SK-N-SH (cell line): ENCODE data around the gene SCUBE3. TPM values are rescaled to one million over a fixed set of nuclear protein-coding genes. Genes with fewer than 3 reads are reported as not detected.

Experiments used
- CTCF ChIA-PET: fragments of 300-600, 350-600 bp; formaldehyde crosslinking; extraction: SDS; loops from one replicate; lab custom pipeline; 2021; lab: Yijun Ruan, JAX
- POLR2A ChIA-PET: fragments of 350-600 bp; sonication (Branson Sonifier 250); formaldehyde crosslinking; extraction: SDS; loops from one replicate; lab custom pipeline; 2020; ENCODE audit warnings: antibody characterized with exemption, inconsistent platforms; lab: Yijun Ruan, JAX
- DNase-seq: peaks from one replicate; pipeline ENCODE4 v3.0.0; 2012
- H2AFZ ChIP-seq: fragments of 200-600 bp; sonication (generic); 2 replicates; pipeline ENCODE4 v1.8.1; 2016; ENCODE audit warnings: antibody characterized with exemption, mild to moderate bottlenecking, low read depth
- H3F3A ChIP-seq: fragments of 200-600 bp; sonication (generic); replicated peaks from 2 replicates; pipeline ENCODE3; 2016; ENCODE audit warnings: antibody characterized with exemption, mild to moderate bottlenecking; ENCODE audit not compliant: insufficient read depth
- H3K27ac ChIP-seq, 2 experiments: fragments of 200-500 bp in 1 of 2; fragments of 200-600 bp in 1 of 2; sonication (Bioruptor generic) in 1 of 2; sonication (generic), shearing (Covaris generic) in 1 of 2; 2 replicates each; pipeline versions ENCODE4 v1.5.1 to v1.6.1; 2014 to 2016; ENCODE audit warnings: low read depth in 2 of 2, inconsistent platforms in 1 of 2, low read length in 1 of 2, mild to moderate bottlenecking in 1 of 2, mixed read lengths in 1 of 2
- H3K27me3 ChIP-seq: fragments of 200-600 bp; sonication (generic), shearing (Covaris generic); 2 replicates; pipeline ENCODE4 v1.6.1; 2016; ENCODE audit warnings: mixed run types; ENCODE audit not compliant: insufficient read depth
- H3K36me3 ChIP-seq, 2 experiments: fragments of 200-500 bp in 1 of 2; fragments of 200-600 bp in 1 of 2; sonication (Bioruptor generic) in 1 of 2; sonication (generic) in 1 of 2; replicated peaks in 1 of 2; 2 replicates each; pipeline versions ENCODE3 to v1.5.1; 2014 to 2016; ENCODE audit warnings: low read length in 1 of 2, mild to moderate bottlenecking in 1 of 2; ENCODE audit not compliant: insufficient read depth in 2 of 2, control insufficient read depth in 1 of 2
- H3K4me1 ChIP-seq, 2 experiments: fragments of 200-500 bp in 1 of 2; fragments of 200-600 bp in 1 of 2; sonication (Bioruptor generic) in 1 of 2; sonication (generic), shearing (Covaris generic) in 1 of 2; 2 replicates each; pipeline versions ENCODE4 v1.5.1 to v1.6.1; 2014 to 2016; ENCODE audit warnings: low read depth in 1 of 2, low read length in 1 of 2, mixed run types in 1 of 2; ENCODE audit not compliant: insufficient read depth in 2 of 2, control insufficient read depth in 1 of 2
- H3K4me2 ChIP-seq: fragments of 200-600 bp; sonication (generic), shearing (Covaris generic); 2 replicates; pipeline ENCODE4 v1.6.1; 2017; ENCODE audit warnings: mixed run types
- H3K4me3 ChIP-seq, 2 experiments: fragments of 200-500 bp in 1 of 2; fragments of 200-600 bp in 1 of 2; sonication (Bioruptor generic) in 1 of 2; sonication (generic), shearing (Covaris generic) in 1 of 2; 2 replicates each; pipeline versions ENCODE4 v1.5.1 to v1.8.1; 2014 to 2016; ENCODE audit warnings: low read depth in 2 of 2, inconsistent platforms in 1 of 2, low read length in 1 of 2, mild to moderate bottlenecking in 1 of 2, mixed read lengths in 1 of 2, moderate library complexity in 1 of 2
- H3K79me2 ChIP-seq: fragments of 200-600 bp; sonication (generic); 2 replicates; pipeline ENCODE4 v1.8.1; 2017; ENCODE audit warnings: mild to moderate bottlenecking; ENCODE audit not compliant: insufficient read depth
- H3K9ac ChIP-seq: fragments of 200-600 bp; sonication (generic); 2 replicates; pipeline ENCODE4 v1.6.1; 2017; ENCODE audit warnings: mixed run types
- H3K9me2 ChIP-seq: fragments of 200-600 bp; sonication (generic); 2 replicates; pipeline ENCODE4 v1.6.1; 2017; ENCODE audit warnings: mixed run types
- H3K9me3 ChIP-seq: fragments of 200-600 bp; sonication (generic); 2 replicates; pipeline ENCODE4 v1.6.1; 2017; ENCODE audit warnings: mixed run types, mild to moderate bottlenecking, moderate library complexity
- H4K20me1 ChIP-seq: fragments of 200-600 bp; sonication (generic); 2 replicates; pipeline ENCODE4 v1.6.1; 2017; ENCODE audit warnings: mild to moderate bottlenecking, mixed run types; ENCODE audit not compliant: insufficient read depth
- EP300 ChIP-seq, 2 experiments: IDR thresholded peaks; 2 replicates each; pipeline versions ENCODE4 v1.4.0 to v1.6.1; 2012; ENCODE audit warnings: borderline replicate concordance in 1 of 2, low read depth in 1 of 2, low read length in 1 of 2
- FOSL2 ChIP-seq: IDR thresholded peaks from 2 replicates; pipeline ENCODE4 v1.4.0; 2012; ENCODE audit warnings: low read depth, mild to moderate bottlenecking, moderate library complexity, borderline replicate concordance
- FOXJ3 ChIP-seq: sonication (generic); formaldehyde crosslinking; IDR thresholded peaks from 2 replicates; pipeline ENCODE4 v1.5.1; 2020; ENCODE audit warnings: mild to moderate bottlenecking, missing genetic modification reagents
- MXI1 ChIP-seq: IDR thresholded peaks from 2 replicates; pipeline ENCODE4 v1.6.1; 2012; ENCODE audit warnings: mild to moderate bottlenecking, low read depth, low read length, improper control_type of control experiment
- NRF1 ChIP-seq: IDR thresholded peaks from 2 replicates; pipeline ENCODE4 v1.6.1; 2012; ENCODE audit warnings: low read depth, mild to moderate bottlenecking, low read length
- POLR2AphosphoS5 ChIP-seq: IDR thresholded peaks from 2 replicates; pipeline ENCODE4 v1.6.1; 2012; ENCODE audit warnings: low read depth, low read length
- RAD21 ChIP-seq: IDR thresholded peaks from 2 replicates; pipeline ENCODE4 v1.6.1; 2012; ENCODE audit warnings: mild to moderate bottlenecking, low read length
- RCOR1 ChIP-seq: fragments of 150-350 bp; IDR thresholded peaks from 2 replicates; pipeline ENCODE4 v1.6.1; 2017; ENCODE audit warnings: antibody characterized with exemption, low read length
- RXRA ChIP-seq: IDR thresholded peaks from 2 replicates; pipeline ENCODE4 v1.4.0; 2012; ENCODE audit warnings: low read depth, mild to moderate bottlenecking, borderline replicate concordance
- SIN3A ChIP-seq: IDR thresholded peaks from 2 replicates; pipeline ENCODE4 v1.6.1; 2012; ENCODE audit warnings: low read depth, mild to moderate bottlenecking, low read length, moderate library complexity, borderline replicate concordance
- SMC3 ChIP-seq: IDR thresholded peaks from 2 replicates; pipeline ENCODE4 v1.6.1; 2012; ENCODE audit warnings: low read depth, low read length, improper control_type of control experiment
- TAF1 ChIP-seq: IDR thresholded peaks from 2 replicates; pipeline ENCODE4 v1.6.1; 2012; ENCODE audit warnings: low read depth, mild to moderate bottlenecking, low read length, moderate library complexity, borderline replicate concordance
- WGBS: methylation state at CpG from one replicate; pipeline ENCODE4 v1.1.6; 2017; ENCODE audit warnings: low lambda C conversion rate; 5-methylcytosine and 5-hydroxymethylcytosine counted together
- polyA plus RNA-seq, 3 experiments: library from polyadenylated mRNA; depleted of rRNA; stranded (reverse); fragments of >200 nt; gene quantifications; 2 replicates each; pipeline ENCODE4 v1.2.3, GENCODE V29; 2012
- TF ChIP-seq, protein P1 (sequence below): fragments of 150-350 bp; IDR thresholded peaks from 2 replicates; pipeline ENCODE4 v1.6.1; 2016; ENCODE audit warnings: mild to moderate bottlenecking, low read depth, low read length
- TF ChIP-seq, protein P2 (sequence below): fragments of 150-350 bp; IDR thresholded peaks from 2 replicates; pipeline ENCODE4 v1.6.1; 2017; ENCODE audit warnings: antibody characterized with exemption, low read length, low read depth, borderline replicate concordance
- TF ChIP-seq, protein P3 (sequence below): fragments of 200-600 bp; sonication (generic); IDR thresholded peaks from 2 replicates; pipeline ENCODE4 v1.6.1; 2017; ENCODE audit warnings: antibody characterized with exemption, mild to moderate bottlenecking, moderate library complexity
- TF ChIP-seq, protein P4 (sequence below): IDR thresholded peaks from 2 replicates; pipeline ENCODE4 v1.4.0; 2012; ENCODE audit warnings: low read depth
- TF ChIP-seq, protein P5 (sequence below): IDR thresholded peaks from 2 replicates; pipeline ENCODE4 v1.4.0; 2012; ENCODE audit warnings: low read depth, borderline replicate concordance
- TF ChIP-seq, protein P6 (sequence below): IDR thresholded peaks from 2 replicates; pipeline ENCODE4 v1.4.0; 2012; ENCODE audit warnings: low read depth, borderline replicate concordance

SCUBE3 gene
- polyA plus RNA-seq, 1 of the 3 experiments (the other 2 are of a cell fraction) = 2.0 TPM

DNA sequence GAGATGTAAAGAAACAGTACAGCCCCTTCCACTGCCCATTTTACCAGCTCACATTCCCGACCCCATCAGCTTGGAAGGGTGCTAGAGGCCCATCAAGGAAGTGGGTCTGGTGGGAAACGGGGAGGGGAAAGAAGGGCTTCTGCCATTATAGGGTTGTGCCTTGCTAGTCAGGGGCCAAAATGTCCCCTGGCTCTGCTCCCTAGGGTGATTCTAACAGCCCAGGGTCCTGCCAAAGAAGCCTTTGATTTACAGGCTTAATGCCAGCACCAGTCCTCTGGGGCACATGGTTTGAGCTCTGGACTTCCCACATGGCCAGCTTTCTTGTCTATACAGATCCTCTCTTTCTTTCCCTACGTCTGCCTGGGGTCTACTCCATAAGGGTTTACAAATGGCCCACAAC is 35.2 kb downstream of the SCUBE3 start:
- ChIA-PET POLR2A (interaction anchor here (1.0 kb wide), 1 partner anchor 11 kb away, joined by 4 read pairs; the partner anchor contains the start of gene ZNF76), CTCF (interaction anchor here (4.9 to 14.0 kb wide), 2 partner anchors 8 to 103 kb away, joined by 37 to 148 read pairs; no protein-coding TSS in a partner anchor)
- Histone ChIP-seq H3K27me3 (no peaks in the 10 kb centered on the region), H4K20me1 (no peaks in the 10 kb centered on the region), H3K79me2 (peaks cover 37% of the 10 kb centered on the region), H3K4me3 (no peak overlapping the region), H3K9me3 (no peaks in the 10 kb centered on the region), H3K4me1 (peaks cover 12 to 14% of the 10 kb centered on the region in 2 experiments; a peak in 2 of 4 replicates), H3F3A (peaks cover 3% of the 10 kb centered on the region), H2AFZ (no peak overlapping the region), H3K27ac (no peak overlapping the region; a peak in 1 of 4 replicates), H3K9me2 (no peaks in the 10 kb centered on the region), H3K4me2 (no peak overlapping the region; the same call in 1 of the 2 replicates), H3K36me3 (peaks cover 14 to 15% of the 10 kb centered on the region in 2 experiments), H3K9ac (no peak overlapping the region)
- 98% methylated on average over 3 of the region's 3 CpGs for WGBS
- no peak for TF ChIP-seq NRF1
- no peak for DNase-seq

DNA sequence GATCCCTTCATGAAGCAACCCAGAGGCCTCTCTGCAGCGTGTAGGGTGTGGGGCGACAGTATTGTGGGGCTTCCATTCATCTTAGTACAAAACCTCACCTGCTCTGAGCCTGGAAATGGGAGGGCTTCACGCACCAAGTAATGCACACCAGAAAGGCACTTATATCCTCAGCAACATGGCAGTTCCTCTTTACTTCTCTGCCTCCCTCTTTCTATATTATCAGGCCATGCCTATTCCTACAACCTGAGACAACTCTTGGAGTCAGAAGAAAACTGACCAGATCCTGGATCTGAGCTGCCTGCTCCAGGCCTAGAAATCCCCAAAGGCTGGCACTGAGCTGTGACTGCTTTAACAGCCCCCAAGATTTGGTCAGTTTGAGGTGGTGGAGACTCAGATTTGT is 38.2 kb downstream of the SCUBE3 start:
- Histone ChIP-seq H3K27me3 (no peaks in the 10 kb centered on the region), H3K36me3 (peaks cover 7 to 10% of the 10 kb centered on the region in 2 experiments), H3K79me2 (peaks cover 49% of the 10 kb centered on the region), H3K9ac (no peak overlapping the region), H3K4me1 (peaks cover 12 to 14% of the 10 kb centered on the region in 2 experiments; a peak in 2 of 4 replicates), H3K9me2 (no peaks in the 10 kb centered on the region), H3K9me3 (no peaks in the 10 kb centered on the region), H3K27ac (no peak overlapping the region), H3K4me3 (no peak overlapping the region), H3K4me2 (no peak overlapping the region), H2AFZ (no peak overlapping the region), H3F3A (peaks cover 9% of the 10 kb centered on the region), H4K20me1 (no peaks in the 10 kb centered on the region)
- no peak for TF ChIP-seq RAD21
- TF ChIP-seq, protein P1, sequence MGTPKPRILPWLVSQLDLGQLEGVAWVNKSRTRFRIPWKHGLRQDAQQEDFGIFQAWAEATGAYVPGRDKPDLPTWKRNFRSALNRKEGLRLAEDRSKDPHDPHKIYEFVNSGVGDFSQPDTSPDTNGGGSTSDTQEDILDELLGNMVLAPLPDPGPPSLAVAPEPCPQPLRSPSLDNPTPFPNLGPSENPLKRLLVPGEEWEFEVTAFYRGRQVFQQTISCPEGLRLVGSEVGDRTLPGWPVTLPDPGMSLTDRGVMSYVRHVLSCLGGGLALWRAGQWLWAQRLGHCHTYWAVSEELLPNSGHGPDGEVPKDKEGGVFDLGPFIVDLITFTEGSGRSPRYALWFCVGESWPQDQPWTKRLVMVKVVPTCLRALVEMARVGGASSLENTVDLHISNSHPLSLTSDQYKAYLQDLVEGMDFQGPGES = no peak
- no peak for TF ChIP-seq SMC3
- TF ChIP-seq RCOR1 = no peak
- no peak for TF ChIP-seq TAF1
- TF ChIP-seq, protein P2, sequence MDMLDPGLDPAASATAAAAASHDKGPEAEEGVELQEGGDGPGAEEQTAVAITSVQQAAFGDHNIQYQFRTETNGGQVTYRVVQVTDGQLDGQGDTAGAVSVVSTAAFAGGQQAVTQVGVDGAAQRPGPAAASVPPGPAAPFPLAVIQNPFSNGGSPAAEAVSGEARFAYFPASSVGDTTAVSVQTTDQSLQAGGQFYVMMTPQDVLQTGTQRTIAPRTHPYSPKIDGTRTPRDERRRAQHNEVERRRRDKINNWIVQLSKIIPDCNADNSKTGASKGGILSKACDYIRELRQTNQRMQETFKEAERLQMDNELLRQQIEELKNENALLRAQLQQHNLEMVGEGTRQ = no peak
- TF ChIP-seq, protein P3, sequence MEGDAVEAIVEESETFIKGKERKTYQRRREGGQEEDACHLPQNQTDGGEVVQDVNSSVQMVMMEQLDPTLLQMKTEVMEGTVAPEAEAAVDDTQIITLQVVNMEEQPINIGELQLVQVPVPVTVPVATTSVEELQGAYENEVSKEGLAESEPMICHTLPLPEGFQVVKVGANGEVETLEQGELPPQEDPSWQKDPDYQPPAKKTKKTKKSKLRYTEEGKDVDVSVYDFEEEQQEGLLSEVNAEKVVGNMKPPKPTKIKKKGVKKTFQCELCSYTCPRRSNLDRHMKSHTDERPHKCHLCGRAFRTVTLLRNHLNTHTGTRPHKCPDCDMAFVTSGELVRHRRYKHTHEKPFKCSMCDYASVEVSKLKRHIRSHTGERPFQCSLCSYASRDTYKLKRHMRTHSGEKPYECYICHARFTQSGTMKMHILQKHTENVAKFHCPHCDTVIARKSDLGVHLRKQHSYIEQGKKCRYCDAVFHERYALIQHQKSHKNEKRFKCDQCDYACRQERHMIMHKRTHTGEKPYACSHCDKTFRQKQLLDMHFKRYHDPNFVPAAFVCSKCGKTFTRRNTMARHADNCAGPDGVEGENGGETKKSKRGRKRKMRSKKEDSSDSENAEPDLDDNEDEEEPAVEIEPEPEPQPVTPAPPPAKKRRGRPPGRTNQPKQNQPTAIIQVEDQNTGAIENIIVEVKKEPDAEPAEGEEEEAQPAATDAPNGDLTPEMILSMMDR = no peak
- TF ChIP-seq RXRA = no peak
- TF ChIP-seq, protein P4, sequence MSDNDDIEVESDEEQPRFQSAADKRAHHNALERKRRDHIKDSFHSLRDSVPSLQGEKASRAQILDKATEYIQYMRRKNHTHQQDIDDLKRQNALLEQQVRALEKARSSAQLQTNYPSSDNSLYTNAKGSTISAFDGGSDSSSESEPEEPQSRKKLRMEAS = no peak
- no peak for TF ChIP-seq FOSL2
- TF ChIP-seq, protein P5, sequence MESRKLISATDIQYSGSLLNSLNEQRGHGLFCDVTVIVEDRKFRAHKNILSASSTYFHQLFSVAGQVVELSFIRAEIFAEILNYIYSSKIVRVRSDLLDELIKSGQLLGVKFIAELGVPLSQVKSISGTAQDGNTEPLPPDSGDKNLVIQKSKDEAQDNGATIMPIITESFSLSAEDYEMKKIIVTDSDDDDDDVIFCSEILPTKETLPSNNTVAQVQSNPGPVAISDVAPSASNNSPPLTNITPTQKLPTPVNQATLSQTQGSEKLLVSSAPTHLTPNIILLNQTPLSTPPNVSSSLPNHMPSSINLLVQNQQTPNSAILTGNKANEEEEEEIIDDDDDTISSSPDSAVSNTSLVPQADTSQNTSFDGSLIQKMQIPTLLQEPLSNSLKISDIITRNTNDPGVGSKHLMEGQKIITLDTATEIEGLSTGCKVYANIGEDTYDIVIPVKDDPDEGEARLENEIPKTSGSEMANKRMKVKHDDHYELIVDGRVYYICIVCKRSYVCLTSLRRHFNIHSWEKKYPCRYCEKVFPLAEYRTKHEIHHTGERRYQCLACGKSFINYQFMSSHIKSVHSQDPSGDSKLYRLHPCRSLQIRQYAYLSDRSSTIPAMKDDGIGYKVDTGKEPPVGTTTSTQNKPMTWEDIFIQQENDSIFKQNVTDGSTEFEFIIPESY = no peak
- TF ChIP-seq EP300 (IDR thresholded peaks at IDR 0.05; ENCODE audit: borderline replicate concordance in 1 of 2, low read depth in 1 of 2, low read length in 1 of 2) = no peak
- no peak for TF ChIP-seq FOXJ3 (CRISPR knock-in tag)
- TF ChIP-seq POLR2AphosphoS5 = no peak
- TF ChIP-seq, protein P6, sequence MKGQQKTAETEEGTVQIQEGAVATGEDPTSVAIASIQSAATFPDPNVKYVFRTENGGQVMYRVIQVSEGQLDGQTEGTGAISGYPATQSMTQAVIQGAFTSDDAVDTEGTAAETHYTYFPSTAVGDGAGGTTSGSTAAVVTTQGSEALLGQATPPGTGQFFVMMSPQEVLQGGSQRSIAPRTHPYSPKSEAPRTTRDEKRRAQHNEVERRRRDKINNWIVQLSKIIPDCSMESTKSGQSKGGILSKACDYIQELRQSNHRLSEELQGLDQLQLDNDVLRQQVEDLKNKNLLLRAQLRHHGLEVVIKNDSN = no peak
- no peak for TF ChIP-seq SIN3A
- no peak for TF ChIP-seq MXI1
- DNase-seq = no peak
- ChIA-PET POLR2A (no interaction called here), CTCF (interaction anchor here (4.9 kb wide), 1 partner anchor 11 kb away, joined by 37 read pairs; no protein-coding TSS in a partner anchor)
- WGBS = 94% methylated on average over 2 of the region's 3 CpGs
